Fibroblast of mammary gland (primary cell): ENCODE data around the gene OR3A3.
"Not testable (repeated sequence)": the region's sequence is repeated elsewhere in the genome, so short reads cannot be mapped to it uniquely, and the experiment has no call there.

ENCODE experiments used
- DNase-seq: peaks from one replicate; pipeline ENCODE4 v3.0.0-alpha.2; 2010; ENCODE audit warnings: low read depth
- H3K4me3 ChIP-seq: 2 replicates; pipeline ENCODE4 v1.5.1; 2011; ENCODE audit warnings: low read depth, mild to moderate bottlenecking, low read length, moderate library complexity; ENCODE audit not compliant: control insufficient read depth
- TF ChIP-seq, protein P1 (sequence below): conservative IDR thresholded peaks from 2 replicates; pipeline ENCODE4 v1.5.1; 2011; ENCODE audit warnings: low read depth, low read length, inconsistent platforms; ENCODE audit not compliant: control insufficient read depth, insufficient read depth

The OR3A3 gene

DNA sequence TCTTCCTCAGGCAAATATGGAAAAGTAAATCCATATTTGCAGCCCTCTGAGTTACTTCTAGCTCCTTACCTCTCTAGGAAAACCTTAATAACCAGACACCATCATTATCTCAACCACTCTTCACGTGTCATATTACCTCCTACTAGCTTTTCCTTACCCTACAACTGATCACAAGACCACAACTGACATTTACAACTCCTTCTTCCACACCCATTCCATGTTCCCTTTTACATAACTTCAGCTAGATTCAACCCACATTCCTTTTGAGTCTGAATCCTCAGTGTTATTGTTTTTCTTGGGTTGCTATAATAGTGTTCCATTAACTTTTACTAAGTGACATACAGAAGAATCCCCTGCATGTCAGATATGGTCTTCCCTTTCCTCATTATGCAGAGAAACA is 27.2 kb downstream of the OR3A3 start:
- TF ChIP-seq, protein P1, sequence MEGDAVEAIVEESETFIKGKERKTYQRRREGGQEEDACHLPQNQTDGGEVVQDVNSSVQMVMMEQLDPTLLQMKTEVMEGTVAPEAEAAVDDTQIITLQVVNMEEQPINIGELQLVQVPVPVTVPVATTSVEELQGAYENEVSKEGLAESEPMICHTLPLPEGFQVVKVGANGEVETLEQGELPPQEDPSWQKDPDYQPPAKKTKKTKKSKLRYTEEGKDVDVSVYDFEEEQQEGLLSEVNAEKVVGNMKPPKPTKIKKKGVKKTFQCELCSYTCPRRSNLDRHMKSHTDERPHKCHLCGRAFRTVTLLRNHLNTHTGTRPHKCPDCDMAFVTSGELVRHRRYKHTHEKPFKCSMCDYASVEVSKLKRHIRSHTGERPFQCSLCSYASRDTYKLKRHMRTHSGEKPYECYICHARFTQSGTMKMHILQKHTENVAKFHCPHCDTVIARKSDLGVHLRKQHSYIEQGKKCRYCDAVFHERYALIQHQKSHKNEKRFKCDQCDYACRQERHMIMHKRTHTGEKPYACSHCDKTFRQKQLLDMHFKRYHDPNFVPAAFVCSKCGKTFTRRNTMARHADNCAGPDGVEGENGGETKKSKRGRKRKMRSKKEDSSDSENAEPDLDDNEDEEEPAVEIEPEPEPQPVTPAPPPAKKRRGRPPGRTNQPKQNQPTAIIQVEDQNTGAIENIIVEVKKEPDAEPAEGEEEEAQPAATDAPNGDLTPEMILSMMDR, result no peak
- H3K4me3 ChIP-seq, result no peak overlapping the region

DNA sequence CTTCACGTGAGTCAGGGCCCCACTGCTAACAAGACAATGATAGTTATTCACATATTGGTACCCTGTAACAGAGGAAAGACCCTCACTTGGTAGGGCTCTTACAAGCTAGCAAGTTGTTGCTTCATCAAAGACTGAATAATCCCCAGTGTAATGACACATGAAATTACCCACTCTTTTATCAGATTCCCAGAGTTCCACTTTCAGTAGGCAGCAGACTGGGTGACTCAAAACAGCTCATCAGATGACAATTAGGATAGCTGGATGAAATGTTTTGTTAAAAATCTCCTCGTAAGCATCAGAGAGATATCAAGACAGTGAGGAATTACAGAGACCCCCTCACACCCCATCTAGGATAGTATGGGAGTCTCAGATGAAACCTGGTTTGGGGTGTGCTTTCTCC is 29.3 kb downstream of the OR3A3 start:
- no peak overlapping the region for H3K4me3 ChIP-seq
- peak; percentile 17 for DNase-seq
- TF ChIP-seq, protein P1, result no peak

More for the DNA sequence above, 27.2 kb downstream of the OR3A3 start:
- no peak for DNase-seq

DNA sequence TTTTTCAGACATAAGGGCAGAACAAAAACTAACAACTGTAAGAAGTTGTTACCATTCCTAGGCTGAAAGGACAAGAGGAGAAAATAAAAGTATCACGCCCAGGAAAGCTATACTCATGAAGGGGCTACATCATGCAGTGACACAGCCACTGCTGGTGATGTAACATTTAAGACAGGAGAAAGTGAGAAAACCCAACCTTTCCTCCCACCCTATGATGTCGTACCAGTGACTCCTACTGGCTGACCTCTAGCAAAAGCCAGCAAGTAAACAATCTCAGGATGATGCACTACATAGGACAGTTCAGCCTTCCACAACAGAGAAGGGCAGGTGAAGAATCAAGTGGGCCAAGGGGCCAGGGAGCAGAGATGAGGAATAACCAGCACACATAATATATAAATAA is 36.5 kb downstream of the OR3A3 start:
- DNase-seq, result peak; percentile 30
- H3K4me3 ChIP-seq, result no peak overlapping the region
- TF ChIP-seq, protein P1, result no peak

DNA sequence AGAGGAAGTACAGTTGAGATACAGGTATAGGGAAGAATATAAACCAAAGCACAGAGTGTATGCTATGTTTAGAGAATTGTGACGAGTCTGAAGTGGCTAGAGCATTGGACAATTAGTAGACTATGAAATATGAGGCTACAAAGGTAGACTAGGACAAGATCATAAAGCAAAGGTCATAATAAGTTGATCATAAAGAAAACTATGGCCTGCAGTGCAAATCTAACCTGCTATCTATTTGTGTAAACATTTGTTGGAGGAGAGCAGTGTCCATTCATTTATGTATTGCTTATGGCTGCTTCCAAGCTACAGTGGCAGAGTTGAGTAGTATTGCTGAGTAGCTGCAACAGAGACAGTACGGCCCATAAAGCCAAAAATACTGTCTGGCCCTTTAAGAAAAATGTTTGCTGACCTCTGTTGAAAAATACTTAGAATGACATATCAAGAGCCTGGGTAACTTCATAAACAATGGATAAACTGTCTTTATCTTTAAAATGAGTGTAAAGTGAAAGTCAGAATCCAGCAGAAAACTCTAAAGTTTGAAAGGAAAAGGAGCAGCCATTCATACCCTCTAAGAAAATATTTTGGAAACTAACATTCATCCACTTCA is 37.0 kb downstream of the OR3A3 start:
- DNase-seq, result no peak
- H3K4me3 ChIP-seq, result no peak overlapping the region
- TF ChIP-seq, protein P1, result no peak

DNA sequence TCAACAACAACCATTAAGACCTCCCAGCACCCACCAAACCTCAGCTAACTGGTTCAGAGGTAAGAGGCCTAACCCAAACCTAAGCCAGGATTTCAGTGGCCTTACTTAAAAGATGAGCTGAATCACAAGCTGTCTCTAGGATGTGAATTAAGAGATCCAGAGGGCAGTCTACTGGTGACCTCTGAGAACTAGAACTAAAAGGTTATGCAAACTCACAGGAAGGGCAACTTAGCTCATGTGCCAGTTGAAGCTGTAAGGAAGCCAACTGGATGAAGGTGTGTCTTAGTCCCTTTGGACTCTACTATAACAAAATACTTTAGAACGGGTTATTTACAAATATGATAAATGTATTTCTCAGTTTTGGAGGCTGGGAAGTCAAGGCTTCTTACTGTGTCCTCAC is 55.2 kb downstream of the OR3A3 start:
- DNase-seq, H3K4me3 ChIP-seq: not testable (repeated sequence)

DNA sequence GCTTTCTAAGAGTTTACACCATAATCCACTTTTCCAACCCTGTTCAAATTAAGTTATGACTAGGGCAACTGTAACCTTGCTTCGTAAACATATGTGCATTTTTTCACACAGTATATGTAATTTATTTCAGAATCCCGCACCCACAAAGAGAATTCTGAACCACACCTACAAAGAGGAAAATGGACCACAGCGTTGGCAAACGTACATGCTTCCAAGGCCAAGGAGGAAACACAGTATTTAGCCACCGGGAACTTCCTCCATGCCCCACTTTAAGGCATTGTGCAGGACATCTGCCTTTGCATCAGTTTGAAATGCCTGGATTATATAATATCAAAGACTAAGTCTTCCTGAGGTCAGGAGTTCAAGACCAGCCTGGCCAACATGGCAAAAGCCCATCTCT is 58.4 kb downstream of the OR3A3 start:
- no peak for DNase-seq
- TF ChIP-seq, protein P1, result no peak

DNA sequence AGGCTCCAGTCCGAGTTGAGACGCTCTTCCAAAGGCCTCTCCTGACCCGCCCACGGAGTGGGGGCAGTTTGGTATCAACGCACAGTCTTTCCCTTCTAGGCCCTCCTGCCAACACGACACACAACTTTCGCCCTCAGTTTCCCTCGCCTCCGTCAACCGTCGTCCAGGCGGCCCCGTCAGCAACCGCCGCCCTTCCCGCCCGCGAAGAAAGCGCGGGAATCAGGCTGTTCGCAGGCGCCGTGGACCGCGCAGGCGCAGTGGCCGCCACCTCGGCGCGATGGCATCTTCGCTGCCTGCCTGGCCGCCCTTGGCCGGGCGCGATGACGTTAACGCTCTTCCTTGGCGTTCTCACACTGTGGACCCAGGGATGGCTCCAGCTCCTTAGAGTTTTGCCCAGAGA is 60.4 kb downstream of the OR3A3 start, which contains the start of gene SPATA22:
TSS of gene SPATA22 (minus strand) at position 221 of the 400 bp plus-strand sequence. CDS start 2,494 bp downstream, outside the sequence.
- TF ChIP-seq, protein P1, result no peak
- H3K4me3 ChIP-seq, result no peak within 1 kb of the TSS
- DNase-seq, result no peak

More for the DNA sequence above, 58.4 kb downstream of the OR3A3 start:
- no peak overlapping the region for H3K4me3 ChIP-seq
